Thyroid gland (tissue), 4 donors: ENCODE measurements around the gene AFF3.
"Not testable (repeated sequence)": the region's sequence is repeated elsewhere in the genome, so short reads cannot be mapped to it uniquely, and the experiment has no call there.

ENCODE experiments used
- CTCF ChIP-seq, 6 experiments: fragments of 200-600 bp in 3 of 6; fragments of 450-650 bp in 3 of 6; sonication (generic) in 3 of 6; IDR thresholded peaks; one replicate each; pipeline ENCODE4 v1.5.1; 2016 to 2019; ENCODE audit warnings: antibody characterized with exemption in 6 of 6, mild to moderate bottlenecking in 2 of 6, inconsistent platforms in 1 of 6, moderate library complexity in 1 of 6
- POLR2A ChIP-seq, 2 donors: fragments of 450-650 bp; IDR thresholded peaks; one replicate each; pipeline ENCODE4 v1.6.1; 2017; ENCODE audit warnings: antibody characterized with exemption in 2 of 2, mild to moderate bottlenecking in 2 of 2, moderate library complexity in 1 of 2

DNA sequence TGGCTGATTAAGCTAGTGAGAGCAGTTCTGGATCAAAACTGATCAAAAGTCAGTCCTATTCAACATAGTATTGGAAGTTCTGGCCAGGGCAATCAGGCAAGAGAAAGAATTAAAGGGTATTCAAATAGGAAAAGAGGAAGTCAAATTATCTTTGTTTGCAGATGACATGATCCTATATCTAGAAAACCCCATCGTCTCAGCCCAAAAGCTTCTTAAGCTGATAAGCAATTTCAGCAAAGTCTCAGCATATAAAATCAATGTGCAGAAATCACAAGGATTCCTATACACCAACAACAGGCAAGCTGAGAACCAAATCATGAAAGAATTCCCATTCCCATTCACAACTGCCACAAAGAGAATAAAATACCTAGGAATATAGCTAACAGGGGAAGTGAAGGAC lies 368.7 kb downstream of the AFF3 start:
- TF ChIP-seq CTCF, POLR2A (IDR thresholded peaks at IDR 0.05): not testable (repeated sequence)
